ENCODE data around the gene SERHL2.
"Not testable (repeated sequence)": the region's sequence is repeated elsewhere in the genome, so short reads cannot be mapped to it uniquely, and the experiment has no call there.

Gene SERHL2

GRCh38 chr22:42553475-42554361, at the start of gene SERHL2:
Gene SERHL2, plus strand, starts transcription at chr22:42553956. Its CDS starts 65 bp downstream, at chr22:42554021.
- DNase-seq, result peak; percentile 74

- not testable (repeated sequence) for DNase-seq
Measured at GRCh38 chr22:42508327-42508974, 45.3 kb upstream of the SERHL2 start.

- DNase-seq, result not testable (repeated sequence)
Measured at GRCh38 chr22:42508975-42509364, 44.8 kb upstream of the SERHL2 start.

- no peak for DNase-seq
Measured at GRCh38 chr22:42509548-42509947, 44.2 kb upstream of the SERHL2 start.

DNA sequence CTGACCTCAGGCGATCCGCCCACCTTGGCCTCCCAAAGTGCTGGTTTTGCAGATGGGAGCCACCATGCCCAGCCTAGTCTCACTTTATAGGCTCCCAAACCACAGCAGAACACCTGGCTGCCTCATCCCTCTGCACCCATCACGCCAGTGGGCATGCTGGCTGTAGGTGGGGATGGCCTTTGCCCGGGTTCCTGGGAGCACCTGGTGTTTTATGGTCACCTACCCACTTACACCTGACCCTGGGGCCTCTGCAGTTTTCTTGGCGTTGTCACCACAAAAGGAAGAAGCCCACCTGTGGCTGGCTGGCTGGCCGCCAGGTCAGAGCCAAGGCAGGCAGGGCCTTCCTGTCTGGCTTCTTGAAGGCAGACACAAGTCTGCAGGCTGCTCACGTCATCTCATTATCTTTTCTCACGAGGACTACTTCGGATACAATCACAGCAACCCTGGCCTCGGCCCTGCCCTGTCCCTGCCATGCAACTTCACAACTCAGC, 42.3 kb upstream of the SERHL2 start:
- DNase-seq, result no peak

DNA sequence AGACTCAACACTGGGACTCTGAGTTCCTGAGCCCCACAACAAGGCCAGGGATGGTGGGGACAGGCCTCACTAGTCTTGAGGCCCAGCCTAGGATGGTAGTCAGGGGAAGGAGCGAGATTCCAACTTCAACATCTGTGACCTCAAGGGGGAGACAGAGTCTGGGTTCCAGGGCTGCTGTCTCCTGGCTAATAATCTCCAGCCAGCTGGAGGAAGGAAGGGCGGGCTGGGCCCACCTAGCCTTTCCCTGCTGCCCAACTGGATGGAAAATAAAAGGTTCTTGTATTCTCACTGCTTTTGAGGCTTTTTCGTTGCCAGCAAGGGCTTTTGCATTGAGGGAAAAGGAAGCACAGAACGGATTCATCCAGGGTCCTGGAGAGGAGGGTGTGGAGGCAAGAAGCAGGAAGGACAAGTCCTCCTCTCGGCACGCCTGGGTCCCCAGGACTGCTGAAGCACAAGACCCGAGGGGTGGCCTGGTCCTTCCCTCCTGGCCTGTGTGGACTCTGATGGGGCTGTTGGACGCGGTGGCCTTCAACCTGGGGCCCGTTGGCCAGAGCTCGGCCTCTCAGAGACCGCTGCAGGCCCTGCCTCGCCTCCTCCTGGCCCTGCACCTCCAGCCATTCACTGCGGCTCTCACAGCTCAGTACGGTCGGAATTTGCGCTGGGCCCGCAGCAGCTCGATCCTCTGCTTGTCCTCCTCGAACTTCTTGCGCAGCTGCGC, 41.3 kb upstream of the SERHL2 start:
- DNase-seq, result peak; percentile 36

DNA sequence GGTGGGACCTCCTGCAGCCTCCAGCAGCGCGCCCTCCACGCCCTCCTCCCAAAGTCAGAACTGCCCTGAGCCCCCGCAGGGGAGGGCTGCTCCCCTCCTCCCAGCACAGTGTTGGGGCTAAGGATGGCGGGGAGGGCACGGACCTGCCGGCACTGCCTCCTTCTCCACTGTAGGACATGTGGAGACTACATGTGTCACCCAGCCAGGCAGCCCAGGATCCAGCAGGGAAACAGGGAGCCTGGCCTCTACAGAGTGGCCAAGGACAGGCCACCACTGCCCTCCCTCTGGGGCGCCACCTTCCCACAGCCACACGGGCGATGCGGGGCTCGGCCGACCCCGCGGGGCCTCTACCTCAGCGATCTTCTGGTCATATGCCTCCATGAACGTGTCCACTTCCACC, 39.4 kb upstream of the SERHL2 start:
- DNase-seq, result not testable (repeated sequence)

DNA sequence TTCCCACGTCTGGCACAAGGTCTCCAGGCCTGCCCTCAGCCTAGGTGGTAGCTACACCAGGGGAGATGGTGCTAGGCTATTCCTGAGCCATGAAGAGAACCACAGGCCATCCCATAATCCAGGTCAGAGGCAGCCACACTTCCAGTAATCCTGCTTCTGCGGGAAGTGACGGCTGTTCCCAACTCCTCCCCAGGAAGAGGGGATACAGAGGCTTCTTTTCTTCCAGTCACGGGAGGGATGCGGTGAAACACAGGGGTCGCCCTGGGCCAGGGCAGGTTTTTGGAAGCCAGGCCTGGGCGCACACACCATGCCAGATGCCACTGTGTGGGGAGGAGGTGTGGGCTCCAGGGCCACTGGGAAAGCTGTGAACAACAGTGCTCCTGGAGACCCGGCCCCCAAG, 38.5 kb upstream of the SERHL2 start:
- not testable (repeated sequence) for DNase-seq

- no peak for DNase-seq
Measured at GRCh38 chr22:42515896-42516295, 37.9 kb upstream of the SERHL2 start.

DNA sequence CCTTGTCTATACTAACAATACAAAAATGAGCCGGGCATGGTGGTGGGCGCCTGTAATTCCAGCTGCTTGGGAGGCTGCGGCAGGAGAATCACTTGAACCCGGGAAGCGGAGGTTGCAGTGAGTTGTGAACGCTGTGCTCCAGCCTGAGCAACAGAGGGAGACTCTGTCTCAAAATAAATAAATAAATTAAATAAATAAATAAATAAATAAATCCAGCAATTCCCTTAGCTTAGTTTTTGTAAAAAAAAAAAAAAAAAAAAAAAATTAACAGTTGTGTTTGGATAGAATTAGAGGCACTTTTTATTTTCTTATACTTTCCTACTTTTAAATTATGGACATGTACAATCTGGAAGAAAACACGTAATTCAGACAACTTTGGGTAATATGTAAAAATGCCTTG, 36.7 kb upstream of the SERHL2 start:
- not testable (repeated sequence) for DNase-seq

- DNase-seq, result not testable (repeated sequence)
Measured at GRCh38 chr22:42518638-42519524, 34.9 kb upstream of the SERHL2 start.

DNA sequence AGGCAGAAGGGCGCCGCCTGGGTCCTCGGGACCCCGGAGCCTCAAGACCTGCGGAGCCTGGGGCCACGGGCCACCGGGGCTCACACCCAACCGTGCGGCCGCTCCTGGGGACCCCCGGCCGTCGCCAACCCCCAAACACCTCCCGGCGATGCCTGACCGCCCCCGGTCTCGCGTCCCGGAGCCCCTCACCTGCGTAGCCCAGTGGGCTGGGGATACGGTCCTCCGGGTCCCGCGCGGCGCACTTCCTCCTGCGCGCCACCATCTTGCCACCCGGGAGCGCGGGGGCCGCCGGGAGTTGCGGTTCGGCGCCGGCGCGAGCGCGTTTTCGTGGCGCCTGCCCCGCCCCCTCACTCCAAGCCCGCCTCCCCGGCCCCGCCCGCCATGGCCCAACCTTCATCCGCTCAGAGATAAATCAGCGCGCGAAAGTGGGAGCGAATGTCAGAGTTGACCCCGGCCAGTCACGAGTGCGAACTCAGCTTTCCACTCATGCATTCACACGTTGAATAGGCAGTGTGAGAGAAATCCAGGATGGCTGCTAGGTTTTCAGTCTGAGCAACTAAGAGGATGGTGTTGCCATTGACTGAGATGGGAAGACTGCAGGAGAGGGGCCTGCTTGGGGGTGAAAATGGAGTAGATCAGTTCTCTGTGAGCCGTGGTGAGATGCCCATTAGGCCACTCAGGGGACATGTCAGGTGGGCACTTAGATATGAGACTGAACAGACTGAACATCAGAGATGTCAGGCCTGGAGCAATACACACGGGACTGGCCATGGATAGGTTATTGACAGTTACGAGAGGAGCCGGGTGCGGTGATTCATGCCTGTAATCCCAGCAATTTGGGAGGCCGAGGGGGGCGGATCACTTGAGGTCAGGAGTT, 34.0 kb upstream of the SERHL2 start, which contains the start of gene RRP7A:
Gene RRP7A, minus strand, starts transcription at position 272 of the 877 bp plus-strand sequence. Its CDS starts 10 bp downstream, at position 262.
- DNase-seq, result peak; percentile 83

DNA sequence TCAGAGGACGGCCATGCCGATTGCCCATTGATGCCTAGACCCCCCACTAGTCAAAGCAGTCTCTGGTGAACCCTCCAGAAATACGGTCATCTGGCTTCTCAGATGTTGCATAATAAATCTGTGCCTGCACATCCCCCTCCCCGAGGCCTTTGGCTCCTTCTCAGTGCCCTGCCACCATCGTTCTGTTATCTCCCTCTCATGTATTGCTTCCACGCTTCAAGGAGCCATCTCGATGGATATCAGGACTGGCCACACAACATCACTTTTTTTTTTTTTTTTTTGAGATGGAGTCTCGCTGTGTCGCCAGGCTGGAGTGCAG, 32.6 kb upstream of the SERHL2 start:
- no peak for DNase-seq

- no peak for DNase-seq
Measured at GRCh38 chr22:42522546-42522945, 31.2 kb upstream of the SERHL2 start.

DNA sequence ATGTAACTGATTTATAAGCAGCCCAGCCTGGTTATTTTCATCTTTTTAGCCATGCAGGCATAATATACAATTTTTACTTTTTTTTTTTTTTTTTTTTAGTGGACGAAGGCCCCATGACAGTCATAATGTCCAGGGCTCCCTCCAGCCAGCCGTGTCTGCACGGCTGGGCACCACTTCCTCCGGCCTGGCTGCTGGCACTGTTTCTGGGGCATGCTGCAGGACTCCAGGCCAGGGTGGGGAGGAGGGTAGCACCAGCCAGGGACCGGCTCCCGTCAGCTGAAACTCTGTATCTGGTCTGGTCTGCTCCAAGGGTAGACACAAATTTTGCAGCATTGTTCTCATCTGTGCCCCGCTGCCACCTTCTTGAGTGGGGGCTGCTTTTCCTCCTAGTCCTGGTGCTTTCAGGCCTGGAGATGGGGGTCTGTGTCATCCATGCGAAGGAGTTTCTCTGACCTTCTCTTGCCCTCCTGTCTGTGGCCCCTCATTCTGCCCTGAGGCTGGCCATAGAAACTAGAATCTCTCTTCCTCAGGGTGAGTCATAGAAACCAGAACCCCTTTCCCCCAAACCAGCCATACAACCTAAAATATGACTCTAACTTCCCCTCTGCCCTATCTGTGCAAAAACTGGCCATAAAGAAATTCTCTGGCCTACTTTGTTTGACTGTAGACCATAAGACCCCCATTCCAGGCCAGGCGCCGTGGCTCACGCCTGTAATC, 25.0 kb upstream of the SERHL2 start:
- no peak for DNase-seq

DNA sequence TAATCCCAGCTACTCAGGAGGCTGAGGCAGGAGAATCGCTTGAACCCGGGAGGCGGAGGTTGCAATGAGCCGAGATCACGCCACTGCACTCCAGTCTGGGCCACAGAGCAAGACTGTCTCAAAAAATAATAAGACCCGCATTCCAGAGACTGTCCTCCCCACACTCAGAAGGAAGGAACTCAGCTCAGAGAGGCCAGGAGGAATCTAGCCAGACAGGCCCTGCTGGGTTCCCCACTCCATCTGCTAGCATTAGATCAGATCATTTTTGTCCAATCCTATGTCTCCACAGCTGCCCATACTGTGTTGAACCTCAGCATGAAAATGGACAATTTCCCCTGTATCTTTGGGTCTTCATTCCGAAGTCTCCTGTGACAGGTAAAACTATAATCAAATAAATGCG, 24.3 kb upstream of the SERHL2 start:
- DNase-seq, result not testable (repeated sequence)

DNA sequence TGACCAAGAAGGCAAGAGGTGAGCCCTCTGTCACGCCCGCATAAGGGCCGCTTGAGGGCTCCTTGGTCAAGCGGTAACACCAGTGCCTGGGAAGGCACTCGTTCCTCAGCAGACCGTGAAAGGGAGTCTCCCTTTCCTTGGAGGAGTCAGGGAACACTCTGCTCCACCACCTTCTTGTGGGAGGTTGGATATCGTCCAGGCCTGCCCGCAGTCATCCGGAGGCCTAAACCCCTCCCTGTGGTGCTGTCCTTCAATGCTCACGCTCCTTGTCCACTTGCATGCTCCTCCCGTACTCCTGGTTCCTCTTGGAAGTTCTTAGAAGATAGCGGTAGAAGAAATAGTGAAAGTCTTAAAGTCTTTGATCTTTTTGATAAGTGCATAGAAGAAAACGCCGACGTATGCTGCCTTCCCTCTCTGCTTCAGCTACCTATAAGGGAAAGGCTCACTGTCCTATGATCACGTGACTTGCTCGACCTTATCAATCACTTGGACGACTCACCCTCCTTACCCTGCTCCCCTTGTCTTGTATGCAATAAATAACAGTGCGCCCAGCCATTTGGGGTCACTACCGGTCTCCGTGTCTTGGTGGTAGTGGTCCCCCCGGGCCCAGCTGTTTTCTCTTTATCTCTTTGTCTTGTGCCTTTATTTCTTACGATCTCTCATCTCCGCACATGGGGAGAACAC, 22.2 kb upstream of the SERHL2 start:
- DNase-seq, result not testable (repeated sequence)

GRCh38 chr22:42533638-42533977, 20.1 kb upstream of the SERHL2 start:
- no peak for DNase-seq

GRCh38 chr22:42535082-42535731, 18.5 kb upstream of the SERHL2 start:
- not testable (repeated sequence) for DNase-seq
